Parathyroid adenoma (tissue), 2 donors: ENCODE data around the gene GADD45B.
"Not testable (repeated sequence)": the region's sequence is repeated elsewhere in the genome, so short reads cannot be mapped to it uniquely, and the experiment has no call there.

Experiments
- H2AFZ ChIP-seq: fragments of 300-600 bp; sonication (generic); one replicate; pipeline ENCODE4 v1.7.0; 2017; ENCODE audit warnings: antibody characterized with exemption, mild to moderate bottlenecking
- H3K27ac ChIP-seq: fragments of 300-600 bp; sonication (generic); one replicate; pipeline ENCODE4 v1.7.0; 2017
- H3K27me3 ChIP-seq: fragments of 300-600 bp; sonication (generic); one replicate; pipeline ENCODE4 v1.7.0; 2017; ENCODE audit warnings: low read length; ENCODE audit not compliant: control insufficient read depth, insufficient read depth
- H3K36me3 ChIP-seq: fragments of 300-600 bp; sonication (generic); one replicate; pipeline ENCODE4 v1.7.0; 2017; ENCODE audit warnings: low read length; ENCODE audit not compliant: control insufficient read depth, insufficient read depth
- H3K4me1 ChIP-seq: fragments of 300-600 bp; sonication (generic); one replicate; pipeline ENCODE4 v1.7.0; 2017; ENCODE audit warnings: control low read depth
- H3K4me2 ChIP-seq: fragments of 300-600 bp; sonication (generic); one replicate; pipeline ENCODE4 v1.7.0; 2017; ENCODE audit warnings: low read length
- H3K4me3 ChIP-seq: fragments of 300-600 bp; sonication (generic); one replicate; pipeline ENCODE4 v1.7.0; 2017; ENCODE audit warnings: low read depth, low read length
- H3K79me2 ChIP-seq: fragments of 300-600 bp; sonication (generic); one replicate; pipeline ENCODE4 v1.7.0; 2017; ENCODE audit warnings: control low read depth
- H3K9ac ChIP-seq: fragments of 300-600 bp; sonication (generic); one replicate; pipeline ENCODE4 v1.7.0; 2017; ENCODE audit warnings: mild to moderate bottlenecking
- H3K9me3 ChIP-seq: fragments of 300-600 bp; sonication (generic); one replicate; pipeline ENCODE4 v1.7.0; 2017; ENCODE audit warnings: low read length; ENCODE audit not compliant: control insufficient read depth
- CTCF ChIP-seq: fragments of 300-600 bp; sonication (generic); IDR thresholded peaks from one replicate; pipeline ENCODE4 v1.7.0; 2017; ENCODE audit warnings: antibody characterized with exemption, mild to moderate bottlenecking
- donor health status: primary hyperparathyroidism.

GADD45B gene

GRCh38 chr19:2497186-2497585, 21.3 kb downstream of the GADD45B start:
- H3K27me3 ChIP-seq, result no peaks in the 10 kb centered on the region
- no peak overlapping the region for H3K27ac ChIP-seq
- no peaks in the 10 kb centered on the region for H3K36me3 ChIP-seq
- H3K79me2 ChIP-seq, result no peaks in the 10 kb centered on the region
- H3K4me1 ChIP-seq, result peaks cover 23% of the 10 kb centered on the region
- H3K9ac ChIP-seq, result no peak overlapping the region
- no peak overlapping the region for H3K4me2 ChIP-seq
- no peak overlapping the region for H2AFZ ChIP-seq
- no peak overlapping the region for H3K4me3 ChIP-seq
- TF ChIP-seq CTCF, result no peak
- H3K9me3 ChIP-seq, result no peaks in the 10 kb centered on the region

GRCh38 chr19:2500156-2500555, 24.2 kb downstream of the GADD45B start:
- no peak overlapping the region for H3K4me2 ChIP-seq
- H3K9ac ChIP-seq, result no peak overlapping the region
- H3K27me3 ChIP-seq, result no peaks in the 10 kb centered on the region
- H2AFZ ChIP-seq, result no peak overlapping the region
- no peaks in the 10 kb centered on the region for H3K9me3 ChIP-seq
- TF ChIP-seq CTCF, result no peak
- H3K4me3 ChIP-seq, result no peak overlapping the region
- H3K36me3 ChIP-seq, result no peaks in the 10 kb centered on the region
- H3K4me1 ChIP-seq, result peaks cover 16% of the 10 kb centered on the region
- H3K79me2 ChIP-seq, result no peaks in the 10 kb centered on the region
- H3K27ac ChIP-seq, result no peak overlapping the region

GRCh38 chr19:2500841-2501261, 24.9 kb downstream of the GADD45B start:
- no peaks in the 10 kb centered on the region for H3K9me3 ChIP-seq
- no peak overlapping the region for H2AFZ ChIP-seq
- TF ChIP-seq CTCF, result no peak
- no peak overlapping the region for H3K27ac ChIP-seq
- no peaks in the 10 kb centered on the region for H3K27me3 ChIP-seq
- no peaks in the 10 kb centered on the region for H3K36me3 ChIP-seq
- no peak overlapping the region for H3K4me2 ChIP-seq
- H3K79me2 ChIP-seq, result no peaks in the 10 kb centered on the region
- no peak overlapping the region for H3K4me3 ChIP-seq
- H3K9ac ChIP-seq, result no peak overlapping the region
- H3K4me1 ChIP-seq, result peaks cover 14% of the 10 kb centered on the region

- Histone ChIP-seq H3K27ac (no peak overlapping the region), H3K4me3 (no peak overlapping the region), H3K79me2 (no peaks in the 10 kb centered on the region), H3K36me3 (no peaks in the 10 kb centered on the region), H3K27me3 (no peaks in the 10 kb centered on the region), H3K4me2 (no peak overlapping the region), H2AFZ (no peak overlapping the region), H3K9me3 (no peaks in the 10 kb centered on the region), H3K4me1 (peaks cover 4% of the 10 kb centered on the region), H3K9ac (no peak overlapping the region)
- TF ChIP-seq CTCF, result no peak
Observed at GRCh38 chr19:2503521-2504109, 27.7 kb downstream of the GADD45B start.

GRCh38 chr19:2506656-2507055, 30.7 kb downstream of the GADD45B start:
- Histone ChIP-seq H3K4me2 (peak overlapping the region; percentile 24), H2AFZ (peak overlapping the region; percentile 72), H3K27ac (peak overlapping the region; percentile 80)
- H3K4me3 ChIP-seq, H3K9ac ChIP-seq, H3K79me2 ChIP-seq, H3K9me3 ChIP-seq, H3K4me1 ChIP-seq, H3K27me3 ChIP-seq, H3K36me3 ChIP-seq: not testable (repeated sequence)
